ENCODE results near the gene MAP4K4. TPM values are rescaled to one million over a fixed set of nuclear protein-coding genes. Genes with fewer than 3 reads are reported as not detected.
"Not testable (repeated sequence)": the region's sequence is repeated elsewhere in the genome, so short reads cannot be mapped to it uniquely, and the experiment has no call there.

MAP4K4 gene
- total RNA-seq, 1 donor from 2014 or later, result 36.8 TPM

DNA sequence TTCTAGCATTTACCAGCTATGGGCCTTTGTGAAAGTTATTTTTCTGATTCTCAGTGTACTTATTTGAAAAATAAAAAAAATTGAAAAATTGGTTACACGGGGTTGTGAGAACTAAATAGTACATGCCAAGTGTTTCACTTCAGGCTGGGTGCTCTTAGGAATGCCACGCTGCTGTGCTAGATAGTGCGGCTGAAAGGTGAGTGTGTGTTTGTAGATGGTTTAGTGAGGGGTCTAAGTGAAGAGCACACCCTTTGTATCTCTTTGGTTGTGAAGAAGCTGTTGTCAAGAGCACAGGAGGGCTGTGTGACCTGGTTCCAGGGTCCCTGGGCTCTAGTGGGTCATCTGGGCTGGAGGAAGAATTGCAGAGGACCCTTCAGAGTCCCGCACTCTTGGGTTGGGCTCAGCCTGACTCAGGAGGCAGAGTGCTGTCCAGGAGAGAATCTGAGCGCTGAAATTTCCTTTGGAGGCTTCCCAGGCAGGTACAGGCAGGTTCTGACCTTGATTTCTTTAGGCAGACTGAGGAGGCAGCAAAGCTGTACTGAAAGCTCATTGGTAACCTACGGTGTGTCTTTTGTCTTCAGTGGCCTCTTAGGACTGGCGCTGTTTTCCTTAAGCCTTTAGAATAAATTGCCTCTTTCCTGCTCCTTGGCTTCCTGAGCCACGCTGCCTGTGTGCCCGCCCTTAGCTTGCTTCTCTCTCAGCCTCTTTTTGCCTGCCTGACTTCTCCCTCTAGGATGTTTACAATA, 44.4 kb downstream of the MAP4K4 start:
- intact Hi-C loops (cut with micrococcal nuclease), result no loop called here
- Mint-ChIP-seq H3K27me3 (ENCODE audit: low read depth) (no peaks in the 10 kb centered on the region), H3K4me1 (ENCODE audit: low read depth) (peaks cover 52% of the 10 kb centered on the region), H3K9me3 (no peaks in the 10 kb centered on the region), H3K27ac (no peak overlapping the region), H3K4me3 (ENCODE audit: low read depth) (no peak overlapping the region), H3K36me3 (ENCODE audit: low read depth) (no peaks in the 10 kb centered on the region)
- DNase-seq (ENCODE audit: low spot score), result no peak

- DNase-seq (ENCODE audit: low spot score), result no peak
- H3K4me1 Mint-ChIP-seq (ENCODE audit: low read depth), result peaks cover 47% of the 10 kb centered on the region
- no peak overlapping the region for H3K27ac Mint-ChIP-seq
- no peaks in the 10 kb centered on the region for H3K9me3 Mint-ChIP-seq
- no peak overlapping the region for H3K4me3 Mint-ChIP-seq (ENCODE audit: low read depth)
- no peaks in the 10 kb centered on the region for H3K27me3 Mint-ChIP-seq (ENCODE audit: low read depth)
- intact Hi-C loops (cut with micrococcal nuclease), result no loop called here
- no peaks in the 10 kb centered on the region for H3K36me3 Mint-ChIP-seq (ENCODE audit: low read depth)
These were observed 45.0 kb downstream of the MAP4K4 start for GRCh38 chr2:101742547-101742946.

DNA sequence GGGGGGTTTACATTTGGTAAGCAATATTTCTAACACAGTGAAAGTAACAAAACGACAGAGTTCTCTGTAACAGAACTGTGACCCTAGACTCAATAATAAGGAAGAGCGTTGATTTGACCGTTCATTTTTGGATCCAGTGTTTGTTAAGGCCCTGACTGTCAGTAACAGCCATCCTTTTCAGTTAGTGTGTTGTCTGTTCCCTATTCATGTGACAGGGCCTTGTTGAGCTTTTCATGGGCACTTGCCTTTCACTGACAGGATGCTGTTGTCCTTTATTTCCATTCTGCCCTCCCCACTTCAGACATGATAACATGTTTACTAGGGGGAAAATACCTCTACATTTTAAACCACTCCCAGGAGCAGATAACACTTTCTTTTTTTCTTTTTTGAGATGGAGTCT, 45.8 kb downstream of the MAP4K4 start:
- Mint-ChIP-seq H3K27ac (peak overlapping the region; percentile 3), H3K4me3 (ENCODE audit: low read depth) (no peak overlapping the region), H3K9me3 (no peaks in the 10 kb centered on the region), H3K27me3 (ENCODE audit: low read depth) (no peaks in the 10 kb centered on the region), H3K4me1 (ENCODE audit: low read depth) (peaks cover 41% of the 10 kb centered on the region), H3K36me3 (ENCODE audit: low read depth) (peaks cover 2% of the 10 kb centered on the region)
- no peak for DNase-seq (ENCODE audit: low spot score)
- intact Hi-C loops (cut with micrococcal nuclease), result no loop called here

DNA sequence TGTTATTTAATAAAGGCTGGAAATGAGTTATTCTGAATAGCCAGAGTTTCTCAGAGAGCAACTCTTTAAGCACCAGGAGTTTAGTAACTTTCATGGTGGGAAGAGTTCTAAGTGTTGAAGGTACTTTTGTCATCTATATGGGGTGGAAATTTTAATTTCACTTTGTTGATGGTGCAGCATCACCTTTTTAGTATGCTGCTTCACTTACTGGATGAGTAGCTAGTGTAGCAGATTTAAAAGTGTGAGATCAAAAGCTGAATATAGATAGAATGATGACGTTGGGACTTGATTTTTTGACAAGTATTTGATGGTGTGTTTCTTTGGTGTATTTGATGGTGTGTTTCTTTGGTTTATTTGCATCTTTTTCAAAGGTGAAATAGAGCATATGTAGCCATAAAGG, 47.3 kb downstream of the MAP4K4 start:
- Mint-ChIP-seq H3K4me3 (ENCODE audit: low read depth) (no peak overlapping the region), H3K4me1 (ENCODE audit: low read depth) (peaks cover 36% of the 10 kb centered on the region), H3K27ac (no peak overlapping the region), H3K27me3 (ENCODE audit: low read depth) (no peaks in the 10 kb centered on the region), H3K9me3 (no peaks in the 10 kb centered on the region), H3K36me3 (ENCODE audit: low read depth) (peaks cover 5% of the 10 kb centered on the region)
- intact Hi-C loops (cut with micrococcal nuclease), result no loop called here
- DNase-seq (ENCODE audit: low spot score), result no peak

GRCh38 chr2:101745711-101746694, 48.5 kb downstream of the MAP4K4 start:
- no peaks in the 10 kb centered on the region for H3K27me3 Mint-ChIP-seq (ENCODE audit: low read depth)
- no peaks in the 10 kb centered on the region for H3K9me3 Mint-ChIP-seq
- intact Hi-C loops (cut with micrococcal nuclease), result no loop called here
- H3K27ac Mint-ChIP-seq, result peak overlapping the region; percentile 38
- peaks cover 37% of the 10 kb centered on the region for H3K4me1 Mint-ChIP-seq (ENCODE audit: low read depth)
- peaks cover 5% of the 10 kb centered on the region for H3K36me3 Mint-ChIP-seq (ENCODE audit: low read depth)
- no peak for DNase-seq (ENCODE audit: low spot score)
- no peak overlapping the region for H3K4me3 Mint-ChIP-seq (ENCODE audit: low read depth)

GRCh38 chr2:101748000-101748399, 50.5 kb downstream of the MAP4K4 start:
- intact Hi-C loops (cut with micrococcal nuclease), result no loop called here
- peaks cover 35% of the 10 kb centered on the region for H3K4me1 Mint-ChIP-seq (ENCODE audit: low read depth)

DNA sequence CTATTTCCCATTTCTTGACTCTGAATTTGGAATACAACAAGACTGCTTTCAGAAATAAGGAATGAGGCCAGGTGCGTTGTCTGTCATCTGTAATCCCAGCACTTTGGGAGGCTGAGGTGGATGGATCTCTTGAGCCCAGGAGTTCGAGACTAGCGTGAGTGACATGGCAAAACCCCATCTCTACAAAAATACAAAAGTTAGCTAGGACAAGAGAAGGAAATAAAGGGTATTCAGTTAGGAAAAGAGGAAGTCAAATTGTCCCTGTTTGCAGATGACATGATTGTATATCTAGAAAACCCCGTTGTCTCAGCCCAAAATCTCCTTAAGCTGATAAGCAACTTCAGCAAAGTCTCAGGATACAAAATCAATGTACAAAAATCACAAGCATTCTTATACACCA, 51.0 kb downstream of the MAP4K4 start:
- intact Hi-C loops (cut with micrococcal nuclease); H3K27me3 Mint-ChIP-seq (ENCODE audit: low read depth); H3K36me3 Mint-ChIP-seq (ENCODE audit: low read depth); DNase-seq (ENCODE audit: low spot score); H3K27ac Mint-ChIP-seq; H3K4me3 Mint-ChIP-seq (ENCODE audit: low read depth); H3K9me3 Mint-ChIP-seq: not testable (repeated sequence)
- peaks cover 34% of the 10 kb centered on the region for H3K4me1 Mint-ChIP-seq (ENCODE audit: low read depth)

More at GRCh38 chr2:101748000-101748399, 50.5 kb downstream of the MAP4K4 start:
- no peak overlapping the region for H3K4me3 Mint-ChIP-seq (ENCODE audit: low read depth)
- H3K27me3 Mint-ChIP-seq (ENCODE audit: low read depth), result no peaks in the 10 kb centered on the region
- peaks cover 5% of the 10 kb centered on the region for H3K36me3 Mint-ChIP-seq (ENCODE audit: low read depth)
- no peak overlapping the region for H3K27ac Mint-ChIP-seq
- DNase-seq (ENCODE audit: low spot score), result no peak
- H3K9me3 Mint-ChIP-seq, result no peaks in the 10 kb centered on the region

DNA sequence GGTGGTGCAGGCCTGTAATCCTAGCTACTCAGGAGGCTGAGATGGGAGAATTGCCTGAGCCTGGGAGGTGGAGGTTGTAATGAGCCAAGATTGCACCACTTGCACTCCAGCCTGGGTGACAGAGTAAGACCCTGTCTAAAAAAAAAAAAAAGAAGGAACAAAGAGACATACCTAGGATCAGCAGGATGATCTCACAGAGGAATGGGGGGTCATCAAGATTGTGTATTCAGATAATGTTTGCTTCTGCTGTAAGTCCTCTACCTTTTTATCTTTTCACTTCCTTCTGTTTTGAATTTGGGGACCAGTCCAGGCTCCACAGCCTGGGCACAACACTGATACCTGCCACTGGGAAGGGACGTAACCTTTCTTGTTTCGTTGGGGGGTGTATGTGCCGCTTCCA, 53.2 kb downstream of the MAP4K4 start:
- intact Hi-C loops (cut with micrococcal nuclease), result no loop called here

DNA sequence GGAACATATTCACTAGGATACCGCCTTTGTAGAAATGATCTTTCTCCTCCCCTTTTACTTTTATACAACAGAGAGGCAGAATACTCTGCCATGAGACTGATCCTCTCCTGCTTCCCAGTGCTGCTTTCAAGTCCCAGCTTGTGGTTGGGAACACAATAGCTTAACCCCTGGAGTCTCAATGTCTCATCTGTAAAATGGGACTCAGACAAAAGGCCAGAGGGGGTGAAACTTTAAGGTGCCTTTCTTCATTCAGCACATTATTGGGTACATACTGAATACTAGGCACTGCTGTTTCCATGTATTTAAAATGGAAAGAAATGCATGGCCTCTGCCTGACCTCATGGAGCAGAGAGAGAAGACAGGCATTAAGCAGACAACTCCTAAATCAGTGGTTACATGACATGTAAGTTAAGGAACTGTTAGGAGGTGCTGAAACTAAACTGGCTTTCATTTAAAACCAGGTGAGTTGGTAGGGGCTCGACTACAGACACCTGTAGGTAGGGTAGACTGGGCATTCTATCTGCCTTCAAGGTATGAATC, 53.8 kb downstream of the MAP4K4 start:
- H3K36me3 Mint-ChIP-seq (ENCODE audit: low read depth), result peaks cover 8% of the 10 kb centered on the region
- intact Hi-C loops (cut with micrococcal nuclease), result no loop called here
- DNase-seq (ENCODE audit: low spot score), result no peak
- peaks cover 38% of the 10 kb centered on the region for H3K4me1 Mint-ChIP-seq (ENCODE audit: low read depth)
- H3K27ac Mint-ChIP-seq, result no peak overlapping the region
- no peak overlapping the region for H3K4me3 Mint-ChIP-seq (ENCODE audit: low read depth)
- no peaks in the 10 kb centered on the region for H3K27me3 Mint-ChIP-seq (ENCODE audit: low read depth)
- H3K9me3 Mint-ChIP-seq, result no peaks in the 10 kb centered on the region

More for the DNA sequence above, 53.2 kb downstream of the MAP4K4 start:
- H3K4me1 Mint-ChIP-seq (ENCODE audit: low read depth), result peaks cover 41% of the 10 kb centered on the region
- no peak overlapping the region for H3K27ac Mint-ChIP-seq
- no peak overlapping the region for H3K4me3 Mint-ChIP-seq (ENCODE audit: low read depth)
- no peak for DNase-seq (ENCODE audit: low spot score)
- peaks cover 7% of the 10 kb centered on the region for H3K36me3 Mint-ChIP-seq (ENCODE audit: low read depth)
- H3K9me3 Mint-ChIP-seq, result no peaks in the 10 kb centered on the region
- no peaks in the 10 kb centered on the region for H3K27me3 Mint-ChIP-seq (ENCODE audit: low read depth)

GRCh38 chr2:101751875-101752619, 54.5 kb downstream of the MAP4K4 start:
- intact Hi-C loops (cut with micrococcal nuclease), result no loop called here
- H3K4me3 Mint-ChIP-seq (ENCODE audit: low read depth), result no peak overlapping the region
- DNase-seq (ENCODE audit: low spot score), result no peak
- no peaks in the 10 kb centered on the region for H3K27me3 Mint-ChIP-seq (ENCODE audit: low read depth)
- peaks cover 8% of the 10 kb centered on the region for H3K36me3 Mint-ChIP-seq (ENCODE audit: low read depth)
- H3K9me3 Mint-ChIP-seq, result no peaks in the 10 kb centered on the region
- H3K4me1 Mint-ChIP-seq (ENCODE audit: low read depth), result peaks cover 35% of the 10 kb centered on the region
- H3K27ac Mint-ChIP-seq, result no peak overlapping the region

DNA sequence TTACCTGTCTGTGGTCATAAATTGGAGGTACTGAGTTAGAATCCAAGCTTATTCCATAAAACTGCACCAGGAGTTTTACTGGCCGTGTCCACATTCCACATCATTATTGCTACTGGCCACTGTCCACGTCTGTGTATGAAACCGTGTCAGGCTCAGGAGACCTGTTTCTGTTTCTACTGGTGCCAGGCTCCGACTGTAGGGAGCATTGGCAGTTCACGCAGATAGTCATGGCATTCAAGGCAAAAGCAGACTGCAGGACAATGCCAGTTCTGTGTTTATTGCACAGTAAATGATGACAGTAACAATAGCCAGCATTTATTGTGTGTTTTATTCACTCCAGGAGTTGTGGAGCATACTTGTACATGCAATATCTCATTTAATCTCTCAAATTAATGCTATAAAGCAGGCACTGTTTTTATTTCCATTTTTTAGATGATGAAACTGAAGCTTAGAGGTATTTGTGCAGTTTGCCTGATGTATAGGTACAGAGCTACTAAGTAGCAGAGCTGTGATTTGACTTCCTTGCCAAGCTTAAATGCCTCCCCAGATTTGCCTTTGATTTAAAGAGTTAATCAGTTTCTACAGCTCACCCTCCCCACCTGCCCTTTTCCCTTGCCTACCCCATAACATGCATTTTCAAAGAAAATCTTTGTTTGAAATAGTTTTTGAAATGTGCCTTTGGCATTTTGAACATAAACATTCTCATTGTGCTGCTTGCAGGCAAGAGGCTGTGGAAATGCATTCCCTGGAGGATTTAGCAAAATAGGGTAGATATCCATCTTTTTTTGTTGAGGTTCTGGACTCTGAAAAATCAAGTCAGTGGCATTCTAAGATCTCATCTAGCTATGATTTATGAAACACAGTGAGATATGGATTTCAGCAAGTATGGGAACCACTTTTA, 55.5 kb downstream of the MAP4K4 start:
- no peak for DNase-seq (ENCODE audit: low spot score)
- H3K27me3 Mint-ChIP-seq (ENCODE audit: low read depth), result no peaks in the 10 kb centered on the region
- H3K27ac Mint-ChIP-seq, result no peak overlapping the region
- peaks cover 40% of the 10 kb centered on the region for H3K4me1 Mint-ChIP-seq (ENCODE audit: low read depth)
- no peak overlapping the region for H3K4me3 Mint-ChIP-seq (ENCODE audit: low read depth)
- no peaks in the 10 kb centered on the region for H3K9me3 Mint-ChIP-seq
- intact Hi-C loops (cut with micrococcal nuclease), result no loop called here
- H3K36me3 Mint-ChIP-seq (ENCODE audit: low read depth), result peaks cover 8% of the 10 kb centered on the region
